Measurements from ENCODE around the gene MYO9B.

- TF ChIP-seq POLR2A (IDR thresholded peaks at IDR 0.05; ENCODE audit: low read depth, low read length): no peak
- no peak for TF ChIP-seq TAF1 (IDR thresholded peaks at IDR 0.05; ENCODE audit: borderline replicate concordance, low read depth, low read length)
Measured at GRCh38 chr19:17128820-17129219, 53.2 kb downstream of the MYO9B start.
